Heart left ventricle (tissue), 16 donors: ENCODE data around the gene MAST4. TPM values are rescaled to one million over a fixed set of nuclear protein-coding genes. Genes with fewer than 3 reads are reported as not detected.

ENCODE experiments used
- ATAC-seq, 4 donors: fragments of 200-7000 bp; cut with Tn5 transposase; one replicate each; pipeline ENCODE4 v1.9.1; 2020 to 2022; ENCODE audit warnings: moderate library complexity in 4 of 4, mild to moderate bottlenecking in 3 of 4, moderate number of reproducible peaks in 1 of 4
- DNase-seq, 5 donors: peaks; one replicate each; pipeline ENCODE4 v3.0.0-alpha.2; 2020
- H3K27ac ChIP-seq, 12 donors: fragments of 200-600 bp; sonication (generic) in 4 of 12; one replicate each; pipeline versions ENCODE4 v1.5.0 to v1.8.0; 2016 to 2022; ENCODE audit warnings: mild to moderate bottlenecking in 2 of 12
- H3K27me3 ChIP-seq, 9 donors: fragments of 200-600 bp; sonication (generic) in 2 of 9; one replicate each; pipeline versions ENCODE4 v1.5.1 to v1.8.0; 2016 to 2022; ENCODE audit warnings: mild to moderate bottlenecking in 3 of 9
- H3K36me3 ChIP-seq, 9 donors: fragments of 200-600 bp; sonication (generic) in 2 of 9; one replicate each; pipeline versions ENCODE4 v1.5.0 to v1.8.0; 2018 to 2022; ENCODE audit warnings: mild to moderate bottlenecking in 2 of 9
- H3K4me1 ChIP-seq, 12 donors: fragments of 200-600 bp; sonication (generic) in 4 of 12; one replicate each; pipeline versions ENCODE4 v1.5.0 to v1.8.0; 2016 to 2022; ENCODE audit warnings: mild to moderate bottlenecking in 3 of 12
- H3K4me3 ChIP-seq, 12 donors: fragments of 200-600 bp; sonication (generic) in 4 of 12; one replicate each; pipeline versions ENCODE4 v1.5.0 to v1.8.0; 2017 to 2022; ENCODE audit warnings: mild to moderate bottlenecking in 9 of 12, moderate library complexity in 4 of 12
- H3K9me3 ChIP-seq, 12 donors: fragments of 200-600 bp; sonication (generic) in 4 of 12; one replicate each; pipeline versions ENCODE4 v1.5.0 to v1.8.0; 2016 to 2022; ENCODE audit warnings: mild to moderate bottlenecking in 1 of 12
- POLR2A ChIP-seq, 2 donors: fragments of 450-650 bp; IDR thresholded peaks; one replicate each; pipeline ENCODE4 v1.6.1; 2017; ENCODE audit warnings: antibody characterized with exemption in 2 of 2, mild to moderate bottlenecking in 2 of 2, moderate library complexity in 2 of 2
- WGBS, 4 donors: extraction: QIAGEN DNeasy Blood & Tissue Kit in 2 of 4; methylation state at CpG; one replicate each; pipeline versions ENCODE4 v1.1.5 to v1.1.7; 2013 to 2018; 5-methylcytosine and 5-hydroxymethylcytosine counted together
- intact Hi-C, 10 donors: fragments of 100-400 bp; cut with DNase I; formaldehyde crosslinking; loops; one replicate each; pipeline versions ENCODE4 v1.11.1 to v1.14.2; 2022
- polyA plus RNA-seq, 2 donors: library from polyadenylated mRNA; stranded (reverse); fragments of 200-250 nt; gene quantifications; one replicate each; pipeline ENCODE4 v1.2.3, GENCODE V29; 2013
- total RNA-seq, 9 donors: library from RNA; depleted of rRNA in 2 of 9; stranded (reverse); fragments of >200 nt in 2 of 9; fragmentation: NEBNext Ultra II Directional in 3 of 9; extraction: Animal tissue kit (Norgen Biotek cat#: 25700) in 3 of 9; gene quantifications; one replicate each; pipeline versions ENCODE4 v1.1.0 to v1.2.4, GENCODE V29; 2016 to 2023
- TF ChIP-seq, protein P1 (sequence below), 12 donors: fragments of 200-600 bp; sonication (generic) in 4 of 12; IDR thresholded peaks; one replicate each; pipeline versions ENCODE4 v1.5.0 to v1.8.0; 2018 to 2022; ENCODE audit warnings: antibody characterized with exemption in 12 of 12, mild to moderate bottlenecking in 5 of 12
- donor health status: ischemic (EF 13 %, LVEDD 7.1; RV severe dilation, severe dysfunction).
- donor health status: healthy with polysubstance abuse.
- donor health status: DM: no; HTN: yes; CAD: no.
- donor health status: DM: no; HTN: no; CAD: no.
- donor health status: ischemic (EF 25% LVEDD 6.9; RV normal size, moderate dysfunction).
- donor health status: ischemic (EF 25% LVEDD 5.7; RV mildly dilated, moderate dysfunction).
- donor health status: healthy.
- donor health status: DM: yes; HTN: yes; CAD: no.
- donor health status: ischemic (EF 35%, LVEDD 5.7; RV mildly dilated, moderate dysfunction).
- donor health status: nonischemic (EF 11% LVEDD 7.7; RV severe dilation, severe dysfunction).
- donor health status: DM: yes; HTN: yes; CAD: no.
- donor health status: PGD.
- donor health status: ischemic (EF 29% LVEDD 5.4; RV normal size, mild dysfunction).
- donor health status: nonischemic (EF 23%, LVEDD 6.1; RV moderate dilation, normal function).

Gene MAST4
- total and polyA plus RNA-seq, 11 donors: 26.8 to 96.2 (median 68.1) TPM

DNA sequence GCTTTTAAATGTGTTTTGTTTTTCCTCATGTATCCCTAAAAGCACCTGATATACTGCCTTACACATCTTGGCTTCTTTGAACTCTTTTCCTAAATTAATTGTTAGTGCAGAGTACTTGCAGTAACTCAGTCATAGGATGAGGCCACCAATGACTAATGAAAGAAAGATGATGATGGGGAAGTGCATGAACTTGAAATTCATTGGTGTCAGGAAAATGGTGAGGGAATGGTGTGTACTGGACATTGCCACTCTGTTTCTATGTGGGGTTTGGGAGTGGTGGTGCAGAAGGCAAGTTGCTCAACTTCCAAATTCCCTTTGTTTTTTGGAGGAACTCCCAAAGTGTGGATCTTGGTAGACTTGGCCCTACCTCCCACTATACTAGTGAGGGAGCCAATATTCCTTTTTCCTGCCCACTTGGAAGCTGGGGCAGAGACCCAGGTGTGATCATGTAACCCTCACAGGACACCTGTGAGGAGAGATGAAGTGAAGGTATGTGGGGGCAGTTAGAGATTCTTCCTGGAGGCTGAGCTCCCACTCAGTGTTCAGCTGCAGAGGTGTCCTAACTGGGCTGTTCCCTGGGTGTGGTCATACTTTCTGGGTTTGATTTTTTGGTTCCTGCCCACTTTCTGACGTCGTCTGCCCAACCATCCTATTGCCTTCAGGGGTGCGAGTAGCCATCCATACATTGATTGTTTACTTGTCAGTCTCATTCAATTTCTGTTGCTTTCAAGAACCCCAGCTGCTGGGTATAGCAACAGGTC is 298.5 kb downstream of the MAST4 start:
- peak overlapping the region in 1 of 12 donors; percentile 4 for H3K27ac ChIP-seq
- H3K4me3 ChIP-seq: no peak overlapping the region
- intact Hi-C loops: no loop called here
- ATAC-seq (no peak), DNase-seq (no peak)
- no peaks in the 10 kb centered on the region for H3K36me3 ChIP-seq
- H3K9me3 ChIP-seq: no peaks in the 10 kb centered on the region
- TF ChIP-seq, protein P1, sequence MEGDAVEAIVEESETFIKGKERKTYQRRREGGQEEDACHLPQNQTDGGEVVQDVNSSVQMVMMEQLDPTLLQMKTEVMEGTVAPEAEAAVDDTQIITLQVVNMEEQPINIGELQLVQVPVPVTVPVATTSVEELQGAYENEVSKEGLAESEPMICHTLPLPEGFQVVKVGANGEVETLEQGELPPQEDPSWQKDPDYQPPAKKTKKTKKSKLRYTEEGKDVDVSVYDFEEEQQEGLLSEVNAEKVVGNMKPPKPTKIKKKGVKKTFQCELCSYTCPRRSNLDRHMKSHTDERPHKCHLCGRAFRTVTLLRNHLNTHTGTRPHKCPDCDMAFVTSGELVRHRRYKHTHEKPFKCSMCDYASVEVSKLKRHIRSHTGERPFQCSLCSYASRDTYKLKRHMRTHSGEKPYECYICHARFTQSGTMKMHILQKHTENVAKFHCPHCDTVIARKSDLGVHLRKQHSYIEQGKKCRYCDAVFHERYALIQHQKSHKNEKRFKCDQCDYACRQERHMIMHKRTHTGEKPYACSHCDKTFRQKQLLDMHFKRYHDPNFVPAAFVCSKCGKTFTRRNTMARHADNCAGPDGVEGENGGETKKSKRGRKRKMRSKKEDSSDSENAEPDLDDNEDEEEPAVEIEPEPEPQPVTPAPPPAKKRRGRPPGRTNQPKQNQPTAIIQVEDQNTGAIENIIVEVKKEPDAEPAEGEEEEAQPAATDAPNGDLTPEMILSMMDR (IDR thresholded peaks at IDR 0.05): no peak
- no peak for TF ChIP-seq POLR2A (IDR thresholded peaks at IDR 0.05)
- H3K4me1 ChIP-seq: peaks cover 0 to 52% (median 27%) of the 10 kb centered on the region in 12 donors
- no peaks in the 10 kb centered on the region for H3K27me3 ChIP-seq
- WGBS, 4 donors: 95 to 97% (median 97%) methylated on average over 3 of the region's 3 CpGs

DNA sequence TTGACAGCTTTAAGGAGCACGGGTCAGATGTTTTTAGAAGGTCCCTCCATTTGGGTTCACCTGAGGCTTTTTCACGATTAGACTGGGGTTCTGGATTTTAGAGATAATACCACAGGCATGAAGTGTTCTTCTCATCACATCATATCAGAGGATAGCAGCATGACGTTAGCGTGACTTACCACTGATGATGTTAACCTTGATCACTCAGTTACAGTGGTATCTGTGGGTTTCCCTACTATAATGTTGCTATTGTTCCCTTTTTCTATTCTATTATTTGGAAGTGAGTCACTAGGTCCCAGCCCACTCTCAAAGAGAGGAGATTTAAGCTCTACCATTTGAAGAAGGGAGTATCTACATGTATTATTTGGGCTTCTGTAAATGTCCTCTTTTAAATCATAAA is 300.0 kb downstream of the MAST4 start:
- no peaks in the 10 kb centered on the region for H3K9me3 ChIP-seq
- no peaks in the 10 kb centered on the region for H3K27me3 ChIP-seq
- peaks cover 0 to 46% (median 19%) of the 10 kb centered on the region in 12 donors for H3K4me1 ChIP-seq
- 65 to 73% (median 67%) methylated on average over 4 of the region's 4 CpGs for WGBS, 4 donors
- TF ChIP-seq, protein P1 (IDR thresholded peaks at IDR 0.05): no peak
- no peak for TF ChIP-seq POLR2A (IDR thresholded peaks at IDR 0.05)
- intact Hi-C loops: no loop called here
- DNase-seq (no peak), ATAC-seq (no peak)
- no peak overlapping the region for H3K27ac ChIP-seq
- no peak overlapping the region for H3K4me3 ChIP-seq
- no peaks in the 10 kb centered on the region for H3K36me3 ChIP-seq

DNA sequence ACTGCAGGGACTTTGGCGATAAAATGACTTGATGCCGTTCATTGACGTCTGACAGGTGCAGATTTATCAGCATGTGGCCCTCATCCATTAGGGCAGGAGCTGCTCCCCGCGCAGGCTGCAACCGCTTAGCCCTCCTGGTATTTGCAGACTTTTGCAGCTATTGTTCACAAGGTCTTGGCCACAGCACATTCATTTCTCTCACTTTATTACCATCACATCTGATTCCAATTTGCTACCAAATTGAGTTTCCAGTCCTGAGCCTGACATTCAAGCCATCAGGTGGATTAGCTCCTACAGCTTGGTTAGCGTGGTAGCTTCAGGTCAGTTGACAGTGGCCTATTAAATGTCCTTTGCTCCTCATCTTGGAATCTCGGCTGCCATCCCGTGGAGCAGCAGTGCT is 301.2 kb downstream of the MAST4 start:
- Histone ChIP-seq H3K9me3 (no peaks in the 10 kb centered on the region), H3K36me3 (no peaks in the 10 kb centered on the region), H3K27ac (no peak overlapping the region), H3K27me3 (no peaks in the 10 kb centered on the region), H3K4me3 (no peak overlapping the region), H3K4me1 (peaks cover 0 to 35% (median 13%) of the 10 kb centered on the region in 12 donors)
- TF ChIP-seq POLR2A (IDR thresholded peaks at IDR 0.05): no peak
- TF ChIP-seq, protein P1 (IDR thresholded peaks at IDR 0.05): no peak
- ATAC-seq: peak in 1 of 4 donors; percentile 32
- WGBS, 4 donors: 80 to 90% (median 89%) methylated on average over 9 of the region's 9 CpGs
- DNase-seq: no peak
- intact Hi-C loops: no loop called here

DNA sequence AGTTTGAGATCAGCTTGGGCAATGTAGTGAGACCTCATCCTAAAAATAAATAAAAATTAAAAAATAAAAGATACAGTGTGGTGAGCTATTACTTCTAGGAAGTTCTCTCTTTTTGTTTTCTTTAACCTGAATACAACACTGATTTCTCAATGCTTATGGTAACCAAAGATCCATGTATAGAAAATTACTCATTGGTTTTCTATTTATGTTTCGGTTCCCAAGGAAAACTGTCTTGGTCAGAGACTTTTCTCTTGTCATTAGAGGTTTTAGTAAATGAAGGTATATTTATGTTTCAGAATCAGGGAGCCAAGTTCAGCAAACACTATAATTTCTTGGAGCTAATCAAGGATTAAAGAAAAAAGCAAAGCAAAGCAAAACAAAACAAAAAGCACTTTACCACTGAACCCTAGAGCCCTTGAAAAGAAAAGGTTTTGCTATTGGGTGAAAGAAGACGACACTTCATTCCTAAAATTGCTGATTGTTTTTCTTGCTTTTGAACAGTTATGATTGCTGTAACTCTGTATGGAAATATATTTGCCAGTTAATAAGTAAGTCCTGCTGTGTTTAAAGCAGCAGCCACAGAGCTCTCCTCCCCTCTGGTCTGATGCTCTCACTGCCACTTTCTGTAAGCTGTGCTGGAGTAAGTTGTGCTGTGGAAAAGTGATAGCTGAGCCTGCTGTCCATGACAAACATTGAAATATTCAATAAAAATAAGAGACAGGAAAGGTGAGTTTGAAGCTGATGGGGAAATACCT is 302.2 kb downstream of the MAST4 start:
- H3K9me3 ChIP-seq: no peaks in the 10 kb centered on the region
- no peak for DNase-seq
- WGBS, 4 donors: 71 to 76% (median 75%) methylated on average over 2 of the region's 2 CpGs
- ATAC-seq: peak in 3 of 4 donors; percentile 28 to 58 (median 46)
- no peak overlapping the region for H3K4me3 ChIP-seq
- intact Hi-C loops: no loop called here
- TF ChIP-seq POLR2A (IDR thresholded peaks at IDR 0.05): no peak
- TF ChIP-seq, protein P1 (IDR thresholded peaks at IDR 0.05): no peak
- H3K27me3 ChIP-seq: no peaks in the 10 kb centered on the region
- H3K4me1 ChIP-seq: peaks cover 0 to 33% (median 13%) of the 10 kb centered on the region in 12 donors
- no peak overlapping the region for H3K27ac ChIP-seq
- H3K36me3 ChIP-seq: no peaks in the 10 kb centered on the region
